HUDEP-2 (cell line): ENCODE measurements around the gene TRMT6.

Experiments used
- DNase-seq, 76 experiments: peaks; one replicate each; lab custom pipeline; 2025; ENCODE audit not compliant: unreplicated experiment in 76 of 76; lab: John Stamatoyannopoulos, UW

Gene TRMT6

DNA sequence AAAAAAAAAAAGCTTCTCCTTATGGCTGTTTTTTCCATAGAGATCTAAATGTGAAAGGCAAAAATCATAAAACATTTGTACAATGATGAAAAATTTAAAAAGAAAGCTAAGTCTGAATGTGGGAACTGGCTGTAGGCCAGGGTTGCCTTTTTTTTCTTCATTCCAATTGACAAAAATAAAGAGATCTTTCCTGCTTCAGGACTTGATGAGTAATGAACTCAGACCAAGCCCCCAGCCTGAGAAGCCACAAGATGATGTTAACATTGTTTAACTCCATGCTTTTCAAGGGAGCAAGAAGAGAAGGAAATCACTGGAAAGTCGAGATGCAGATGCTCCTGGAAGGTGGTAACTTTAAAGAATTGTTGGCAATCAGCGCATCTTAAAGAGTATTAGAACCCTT is 41.4 kb downstream of the TRMT6 start:
- DNase-seq: no peak

DNA sequence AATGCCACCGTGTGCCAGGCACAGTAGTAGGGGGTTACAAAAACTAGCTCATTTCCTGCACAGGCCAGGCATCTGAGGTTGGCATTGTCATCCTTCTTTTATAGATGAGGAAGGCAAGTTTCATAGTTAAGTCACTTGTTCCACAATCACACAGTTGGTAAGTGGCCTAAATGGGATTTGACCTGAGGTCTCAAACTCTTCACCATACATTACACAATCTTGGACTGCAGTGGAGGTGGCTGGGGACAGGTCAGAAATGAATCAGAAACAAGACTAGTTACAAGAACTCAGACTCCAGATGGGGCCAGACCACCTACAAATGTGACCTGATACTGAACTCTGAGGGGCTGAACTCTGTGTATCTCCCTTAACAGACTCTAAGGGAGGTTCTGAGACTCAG is 49.4 kb downstream of the TRMT6 start:
- DNase-seq: no peak

DNA sequence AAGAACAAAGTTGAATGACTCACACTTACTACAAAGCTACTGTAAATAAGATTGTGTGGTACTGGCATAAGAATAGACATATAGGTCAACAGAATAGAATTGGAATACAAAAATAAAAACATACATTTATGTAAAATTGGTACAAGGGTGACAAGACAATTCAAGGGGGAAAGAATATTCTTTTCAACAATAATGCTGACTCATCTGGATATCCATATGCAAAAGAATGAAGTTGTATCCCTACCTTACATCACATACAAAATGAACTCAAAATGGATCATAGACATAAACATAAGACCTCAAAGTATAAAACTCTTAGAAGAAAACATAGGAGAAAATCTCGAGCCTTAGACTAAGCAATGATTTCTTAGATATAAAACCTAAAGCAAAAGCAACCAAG is 50.9 kb downstream of the TRMT6 start:
- DNase-seq: no peak

DNA sequence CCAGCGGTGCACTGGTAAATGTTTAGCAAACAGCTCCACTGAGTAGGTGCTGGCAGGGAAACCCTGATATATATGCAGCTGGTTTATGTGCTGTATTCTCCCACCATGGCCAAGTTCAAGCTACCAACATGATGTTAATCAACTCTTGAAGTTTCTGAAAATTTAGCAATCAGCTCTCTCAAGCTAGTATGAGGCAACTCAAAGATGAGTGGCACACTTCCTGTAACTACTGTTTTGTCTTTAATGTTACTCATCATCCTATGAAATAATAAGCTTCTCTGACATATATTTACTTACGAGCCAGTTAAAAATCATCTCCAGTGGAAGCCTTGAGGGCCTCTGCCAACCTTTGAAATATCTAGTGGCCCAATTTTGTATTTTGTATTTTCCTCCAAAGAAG is 54.7 kb downstream of the TRMT6 start:
- no peak for DNase-seq

DNA sequence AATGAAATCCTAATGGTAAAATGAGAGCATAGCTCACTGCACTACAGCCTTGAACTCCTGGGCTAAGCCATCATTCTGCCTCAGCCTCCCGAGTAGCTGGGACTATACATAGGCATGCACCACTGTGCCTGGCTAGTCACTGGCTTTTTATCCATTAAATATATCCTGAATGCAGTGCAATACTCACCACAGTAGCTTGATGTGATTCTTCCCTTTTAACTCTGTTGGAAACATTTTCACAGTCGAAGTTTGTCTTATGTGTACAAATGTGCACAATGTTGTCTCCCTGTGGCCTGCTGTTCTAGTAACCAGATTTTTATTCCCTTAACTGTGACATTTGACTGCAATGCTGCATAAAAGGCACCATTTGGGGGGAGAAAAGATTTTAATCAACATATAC is 56.7 kb downstream of the TRMT6 start:
- no peak for DNase-seq

DNA sequence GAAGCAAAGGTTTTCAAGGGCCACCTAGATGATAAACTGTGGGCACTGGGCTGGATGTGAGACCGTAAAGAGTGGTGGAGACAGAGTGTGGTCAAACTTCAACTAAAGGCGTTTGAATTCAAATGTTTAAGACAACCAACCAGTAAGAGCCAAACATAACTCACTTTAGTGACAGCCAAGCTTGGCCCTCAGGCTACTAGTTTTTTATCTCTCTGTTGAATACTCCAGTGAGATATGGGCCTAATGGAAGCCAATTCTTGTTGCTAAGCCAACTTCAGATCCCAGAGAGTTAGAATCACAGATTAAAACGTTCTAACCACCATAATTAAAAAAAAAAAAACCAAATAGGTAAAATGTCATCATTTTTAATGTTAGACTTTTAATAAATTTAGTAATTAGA is 57.3 kb downstream of the TRMT6 start:
- DNase-seq: no peak

DNA sequence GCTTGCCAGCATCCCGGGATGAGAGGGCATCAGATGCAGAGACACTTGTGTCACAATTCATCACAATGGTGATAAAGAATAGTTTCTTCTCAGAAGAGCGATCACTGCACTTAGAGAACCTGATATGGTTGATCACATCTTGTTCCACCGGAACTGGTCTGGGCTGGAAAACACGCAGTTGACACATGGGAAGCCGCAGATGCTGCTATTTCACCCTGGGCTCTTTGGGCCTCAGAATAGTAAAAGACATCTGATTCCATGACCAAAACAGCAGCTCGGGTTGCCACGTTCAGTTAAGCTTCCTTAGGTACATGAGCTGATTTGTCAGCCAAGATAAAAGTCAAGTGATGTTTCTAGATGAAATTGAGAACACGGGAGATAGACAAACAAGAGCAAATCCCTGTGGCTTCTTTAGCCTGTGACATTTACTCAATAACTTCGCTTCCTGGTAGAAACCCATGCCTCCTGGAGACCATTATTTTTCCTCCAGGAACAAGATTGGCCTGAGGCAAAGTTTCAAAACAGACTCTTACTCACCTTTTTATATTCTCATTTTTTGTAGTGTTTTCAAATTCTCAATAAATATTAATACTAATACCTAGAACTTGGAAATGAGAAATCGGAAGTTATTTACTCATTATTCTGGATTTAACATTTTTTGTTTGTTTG is 59.4 kb downstream of the TRMT6 start:
- no peak for DNase-seq

DNA sequence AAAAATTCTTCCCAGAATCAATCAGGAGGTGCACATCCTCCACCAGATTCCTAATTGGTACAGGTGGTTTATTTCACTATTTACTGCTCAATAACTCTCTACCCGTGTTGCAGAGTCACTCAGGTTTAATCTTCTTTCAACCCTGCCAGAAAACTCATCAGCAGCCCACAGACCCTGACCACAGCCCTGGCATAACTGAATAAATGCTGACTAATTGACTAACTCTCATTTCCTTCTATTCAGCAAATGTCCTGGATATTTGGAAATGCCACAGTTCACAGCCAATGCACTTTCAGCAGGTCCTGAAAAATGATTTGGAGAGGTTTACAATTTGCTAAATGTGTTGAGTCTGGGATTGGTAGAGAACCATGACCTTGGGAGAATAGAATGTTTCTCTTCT is 62.3 kb downstream of the TRMT6 start:
- no peak for DNase-seq

DNA sequence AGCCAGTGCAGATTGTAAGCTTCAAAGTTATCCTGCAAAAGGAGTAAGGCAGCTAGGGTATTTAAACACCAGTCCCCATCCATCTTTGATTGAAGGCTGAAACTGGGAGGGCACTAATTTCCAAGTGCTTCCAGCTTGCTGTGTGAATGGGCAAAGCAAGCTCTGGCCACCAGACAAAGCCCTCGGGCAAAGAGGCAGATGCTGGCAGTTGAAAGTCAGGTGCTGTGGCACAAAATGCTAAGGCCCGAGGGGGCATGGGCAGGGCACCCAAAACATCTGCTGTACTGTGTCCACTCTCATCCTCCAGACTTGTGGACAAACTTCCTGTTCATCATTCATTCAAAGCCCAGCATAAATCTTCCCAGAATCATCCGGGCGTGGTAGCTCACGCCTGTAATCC is 62.9 kb downstream of the TRMT6 start:
- no peak for DNase-seq
